Mesendoderm (in vitro differentiated cells): Measurements from ENCODE around the gene KHDC4.

ENCODE experiments used
- DNase-seq: peaks from one replicate; pipeline ENCODE4 v3.0.0; 2013
- H2AK5ac ChIP-seq: 2 replicates; pipeline ENCODE4 v1.6.1; 2013; ENCODE audit warnings: low read length, inconsistent platforms
- H2BK120ac ChIP-seq: 2 replicates; pipeline ENCODE4 v1.6.1; 2013; ENCODE audit warnings: low read depth, mild to moderate bottlenecking, low read length, moderate library complexity, mixed read lengths
- H2BK15ac ChIP-seq: replicated peaks from 2 replicates; pipeline ENCODE4 v1.6.1; 2013; ENCODE audit warnings: low read depth, mild to moderate bottlenecking, moderate library complexity
- H2BK5ac ChIP-seq: 2 replicates; pipeline ENCODE4 v1.6.1; 2013; ENCODE audit warnings: low read length, inconsistent platforms
- H3K18ac ChIP-seq: 2 replicates; pipeline ENCODE4 v1.6.1; 2013; ENCODE audit warnings: mild to moderate bottlenecking, low read length, mixed read lengths
- H3K23ac ChIP-seq: one replicate; pipeline ENCODE4 v1.6.1; 2013; ENCODE audit warnings: low read length
- H3K27ac ChIP-seq: 2 replicates; pipeline ENCODE4 v1.5.1; 2013; ENCODE audit warnings: low read depth, mild to moderate bottlenecking, inconsistent platforms, low read length, moderate library complexity
- H3K27me3 ChIP-seq: 2 replicates; pipeline ENCODE4 v1.6.1; 2013; ENCODE audit warnings: low read length, control low read depth, mild to moderate bottlenecking, inconsistent platforms; ENCODE audit not compliant: insufficient read depth, poor library complexity
- H3K36me3 ChIP-seq: 2 replicates; pipeline ENCODE4 v1.6.1; 2013; ENCODE audit warnings: low read length, inconsistent platforms; ENCODE audit not compliant: control insufficient read depth, insufficient read depth
- H3K4ac ChIP-seq: one replicate; pipeline ENCODE4 v1.6.1; 2013; ENCODE audit warnings: low read depth, mild to moderate bottlenecking, low read length, moderate library complexity
- H3K4me1 ChIP-seq: 2 replicates; pipeline ENCODE4 v1.6.1; 2013; ENCODE audit warnings: low read depth, low read length, inconsistent platforms; ENCODE audit not compliant: control insufficient read depth
- H3K4me2 ChIP-seq: 2 replicates; pipeline ENCODE4 v1.6.1; 2013; ENCODE audit warnings: low read length
- H3K4me3 ChIP-seq: 2 replicates; pipeline ENCODE4 v1.5.1; 2013; ENCODE audit warnings: mild to moderate bottlenecking, low read length
- H3K56ac ChIP-seq: one replicate; pipeline ENCODE4 v1.6.1; 2013; ENCODE audit warnings: low read length
- H3K79me1 ChIP-seq: 2 replicates; pipeline ENCODE4 v1.6.1; 2013; ENCODE audit warnings: low read length, inconsistent platforms
- H3K79me2 ChIP-seq: 2 replicates; pipeline ENCODE4 v1.6.1; 2013; ENCODE audit warnings: mild to moderate bottlenecking, low read length; ENCODE audit not compliant: control insufficient read depth, insufficient read depth
- H3K9ac ChIP-seq: 2 replicates; pipeline ENCODE4 v1.6.1; 2013; ENCODE audit warnings: low read length, inconsistent platforms
- H4K5ac ChIP-seq: one replicate; pipeline ENCODE4 v1.6.1; 2013; ENCODE audit warnings: low read length
- H4K8ac ChIP-seq: one replicate; pipeline ENCODE4 v1.6.1; 2013; ENCODE audit warnings: low read depth, mild to moderate bottlenecking, control low read depth, low read length, moderate library complexity
- WGBS: extraction: QIAGEN DNeasy Blood & Tissue Kit; methylation state at CpG from one replicate; pipeline ENCODE4 v1.1.7; 2013; ENCODE audit warnings: low lambda C conversion rate, missing lambda C conversion rate; ENCODE audit not compliant: insufficient coverage; ENCODE audit errors: extremely low coverage; 5-methylcytosine and 5-hydroxymethylcytosine counted together

Gene KHDC4

GRCh38 chr1:155969377-155969791 lies 35.2 kb upstream of the KHDC4 start:
- Histone ChIP-seq H3K79me1 (peaks cover 33% of the 10 kb centered on the region), H3K4ac (no peak overlapping the region), H3K4me2 (no peak overlapping the region), H4K5ac (no peak overlapping the region), H3K56ac (no peak overlapping the region), H3K79me2 (peaks cover 39% of the 10 kb centered on the region), H3K4me3 (no peak overlapping the region), H3K4me1 (peaks cover 4% of the 10 kb centered on the region), H3K9ac (no peak overlapping the region), H3K27ac (no peak overlapping the region), H3K36me3 (peaks cover 10% of the 10 kb centered on the region), H2BK5ac (no peak overlapping the region), H3K27me3 (no peaks in the 10 kb centered on the region), H3K23ac (no peak overlapping the region), H2BK120ac (no peak overlapping the region), H2AK5ac (no peak overlapping the region), H3K18ac (no peak overlapping the region), H4K8ac (no peak overlapping the region), H2BK15ac (no peak overlapping the region)
- WGBS, result no CpG with 5 or more reads among the region's 9 CpGs
- no peak for DNase-seq

DNA sequence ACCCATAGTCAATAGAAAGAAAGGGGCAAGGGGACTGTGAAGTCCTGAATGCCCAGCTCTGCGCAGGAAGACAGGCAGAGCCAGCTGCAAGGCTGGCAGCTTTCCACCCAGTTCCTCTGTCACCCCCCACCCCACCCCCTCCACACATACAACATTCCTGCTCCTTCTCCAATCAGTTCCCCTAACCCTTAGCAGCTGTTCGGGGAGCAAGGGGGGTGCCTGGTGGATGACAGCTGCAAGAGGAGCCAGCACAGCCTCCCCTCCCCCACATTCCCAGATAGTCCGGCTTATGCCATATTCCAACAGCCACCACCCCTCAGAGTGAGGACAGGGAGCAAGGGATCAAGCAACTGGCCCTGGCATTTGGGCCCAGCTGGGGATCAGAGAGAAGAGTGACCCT lies 34.5 kb upstream of the KHDC4 start:
- H3K4me3 ChIP-seq, result no peak overlapping the region
- H3K23ac ChIP-seq, result no peak overlapping the region
- no peak overlapping the region for H3K56ac ChIP-seq
- no peak for DNase-seq
- no peak overlapping the region for H4K5ac ChIP-seq
- H2BK15ac ChIP-seq, result no peak overlapping the region
- no peak overlapping the region for H3K27ac ChIP-seq
- H3K4ac ChIP-seq, result no peak overlapping the region
- H2AK5ac ChIP-seq, result no peak overlapping the region
- no CpG with 5 or more reads among the region's 3 CpGs for WGBS
- H3K4me2 ChIP-seq, result no peak overlapping the region
- no peak overlapping the region for H2BK120ac ChIP-seq
- no peaks in the 10 kb centered on the region for H3K27me3 ChIP-seq
- H2BK5ac ChIP-seq, result no peak overlapping the region
- peaks cover 4% of the 10 kb centered on the region for H3K4me1 ChIP-seq
- H3K18ac ChIP-seq, result no peak overlapping the region
- peaks cover 10% of the 10 kb centered on the region for H3K36me3 ChIP-seq
- H4K8ac ChIP-seq, result no peak overlapping the region
- H3K9ac ChIP-seq, result no peak overlapping the region
- H3K79me2 ChIP-seq, result peaks cover 32% of the 10 kb centered on the region
- peaks cover 29% of the 10 kb centered on the region for H3K79me1 ChIP-seq

DNA sequence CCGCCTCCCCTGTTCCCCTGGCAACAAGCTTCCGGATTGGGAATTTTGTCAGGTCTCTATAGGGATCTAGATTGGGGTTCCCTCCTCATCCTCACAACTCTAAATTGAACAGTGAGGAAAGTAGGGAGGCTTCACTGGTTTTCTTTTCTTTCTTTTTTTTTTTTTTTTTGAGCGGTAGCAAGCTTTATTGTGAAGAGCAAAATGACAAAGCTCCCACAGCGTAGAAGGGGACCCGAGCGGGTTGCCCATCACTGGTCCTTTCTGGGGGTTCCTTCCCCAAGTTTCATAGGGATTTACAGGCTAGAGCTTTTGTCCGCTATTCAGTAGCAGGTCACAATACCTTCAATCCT lies 33.8 kb upstream of the KHDC4 start:
- H3K27ac ChIP-seq, result no peak overlapping the region
- H3K4me1 ChIP-seq, result peaks cover 4% of the 10 kb centered on the region
- no peak overlapping the region for H3K56ac ChIP-seq
- H3K27me3 ChIP-seq, result no peaks in the 10 kb centered on the region
- no peak overlapping the region for H2BK5ac ChIP-seq
- WGBS, result no CpG with 5 or more reads among the region's 7 CpGs
- H3K36me3 ChIP-seq, result peaks cover 11% of the 10 kb centered on the region
- H3K23ac ChIP-seq, result no peak overlapping the region
- no peak overlapping the region for H4K5ac ChIP-seq
- no peak overlapping the region for H3K4me2 ChIP-seq
- no peak overlapping the region for H3K4me3 ChIP-seq
- H3K9ac ChIP-seq, result no peak overlapping the region
- peaks cover 26% of the 10 kb centered on the region for H3K79me1 ChIP-seq
- H4K8ac ChIP-seq, result no peak overlapping the region
- H2BK15ac ChIP-seq, result no peak overlapping the region
- H2BK120ac ChIP-seq, result no peak overlapping the region
- peaks cover 28% of the 10 kb centered on the region for H3K79me2 ChIP-seq
- no peak overlapping the region for H3K4ac ChIP-seq
- DNase-seq, result no peak
- no peak overlapping the region for H3K18ac ChIP-seq
- H2AK5ac ChIP-seq, result no peak overlapping the region

GRCh38 chr1:155967341-155968050 lies 33.3 kb upstream of the KHDC4 start:
- peaks cover 14% of the 10 kb centered on the region for H3K36me3 ChIP-seq
- no peak overlapping the region for H3K23ac ChIP-seq
- no peak overlapping the region for H3K4ac ChIP-seq
- H3K9ac ChIP-seq, result peak overlapping the region; percentile 65
- H3K56ac ChIP-seq, result peak overlapping the region; percentile 69
- no peak overlapping the region for H2AK5ac ChIP-seq
- no peaks in the 10 kb centered on the region for H3K27me3 ChIP-seq
- H3K18ac ChIP-seq, result no peak overlapping the region
- H4K5ac ChIP-seq, result no peak overlapping the region
- peaks cover 24% of the 10 kb centered on the region for H3K79me1 ChIP-seq
- peaks cover 23% of the 10 kb centered on the region for H3K79me2 ChIP-seq
- peak; percentile 56 for DNase-seq
- H3K4me3 ChIP-seq, result no peak overlapping the region
- H2BK5ac ChIP-seq, result peak overlapping the region; percentile 14
- WGBS, result no CpG with 5 or more reads among the region's 13 CpGs
- H3K27ac ChIP-seq, result no peak overlapping the region
- peaks cover 4% of the 10 kb centered on the region for H3K4me1 ChIP-seq
- H4K8ac ChIP-seq, result no peak overlapping the region
- H2BK15ac ChIP-seq, result no peak overlapping the region
- H2BK120ac ChIP-seq, result no peak overlapping the region
- H3K4me2 ChIP-seq, result no peak overlapping the region

DNA sequence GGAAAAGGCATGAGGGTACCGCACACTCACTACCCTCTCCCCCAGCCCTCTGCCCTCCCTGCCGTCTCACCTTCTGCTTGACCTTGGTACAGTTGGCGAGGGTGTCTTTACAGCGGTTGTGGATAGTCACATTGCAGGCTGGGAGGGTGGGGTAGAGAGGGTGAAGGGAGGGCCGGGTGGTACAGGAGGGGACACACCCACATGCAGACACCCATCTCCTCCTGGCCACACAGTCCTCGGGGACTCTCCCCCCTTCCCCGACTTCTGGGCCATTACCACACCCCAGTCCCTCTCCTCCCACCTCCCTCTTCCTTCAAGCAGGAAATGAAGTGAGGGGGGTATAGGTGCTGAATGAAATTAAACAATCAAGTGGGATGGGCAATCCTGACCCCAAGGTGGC lies 32.5 kb upstream of the KHDC4 start:
- peak overlapping the region; percentile 44 for H3K56ac ChIP-seq
- H2AK5ac ChIP-seq, result no peak overlapping the region
- H4K5ac ChIP-seq, result no peak overlapping the region
- no peaks in the 10 kb centered on the region for H3K27me3 ChIP-seq
- no peak overlapping the region for H3K4me2 ChIP-seq
- H3K9ac ChIP-seq, result no peak overlapping the region
- WGBS, result no CpG with 5 or more reads among the region's 7 CpGs
- no peak overlapping the region for H3K23ac ChIP-seq
- no peak overlapping the region for H3K18ac ChIP-seq
- H3K36me3 ChIP-seq, result peaks cover 20% of the 10 kb centered on the region
- no peak overlapping the region for H4K8ac ChIP-seq
- DNase-seq, result no peak
- H3K79me2 ChIP-seq, result peaks cover 15% of the 10 kb centered on the region
- peaks cover 4% of the 10 kb centered on the region for H3K4me1 ChIP-seq
- H3K79me1 ChIP-seq, result peaks cover 17% of the 10 kb centered on the region
- no peak overlapping the region for H2BK15ac ChIP-seq
- no peak overlapping the region for H2BK120ac ChIP-seq
- no peak overlapping the region for H3K4me3 ChIP-seq
- H2BK5ac ChIP-seq, result no peak overlapping the region
- H3K4ac ChIP-seq, result no peak overlapping the region
- H3K27ac ChIP-seq, result no peak overlapping the region

DNA sequence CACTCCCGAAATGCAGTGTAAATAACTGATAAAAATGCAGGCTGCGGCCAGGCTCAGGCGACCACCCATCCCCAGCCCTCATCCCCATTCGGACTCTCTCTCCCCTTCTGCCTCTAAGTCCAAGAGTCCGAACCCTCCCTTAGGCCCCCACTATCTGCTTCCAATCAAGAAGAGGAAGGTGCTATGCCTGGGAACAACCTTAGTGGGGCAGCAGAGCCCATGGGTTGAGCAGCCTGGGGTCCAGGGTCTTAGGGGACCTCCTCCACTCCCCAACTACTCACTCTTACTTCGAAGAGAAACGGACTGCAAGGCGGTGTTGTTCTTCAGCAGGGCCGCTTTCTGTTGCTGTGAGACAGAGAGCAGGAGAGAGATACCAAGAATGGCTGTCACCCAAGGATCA lies 31.9 kb upstream of the KHDC4 start:
- peaks cover 17% of the 10 kb centered on the region for H3K79me1 ChIP-seq
- H3K18ac ChIP-seq, result no peak overlapping the region
- no peak overlapping the region for H3K4me2 ChIP-seq
- H4K8ac ChIP-seq, result no peak overlapping the region
- H3K4me3 ChIP-seq, result no peak overlapping the region
- H2BK120ac ChIP-seq, result no peak overlapping the region
- H3K23ac ChIP-seq, result no peak overlapping the region
- no peaks in the 10 kb centered on the region for H3K27me3 ChIP-seq
- DNase-seq, result no peak
- H2AK5ac ChIP-seq, result no peak overlapping the region
- H3K27ac ChIP-seq, result no peak overlapping the region
- H2BK5ac ChIP-seq, result no peak overlapping the region
- no CpG with 5 or more reads among the region's 9 CpGs for WGBS
- H3K9ac ChIP-seq, result no peak overlapping the region
- H3K4me1 ChIP-seq, result peaks cover 4% of the 10 kb centered on the region
- H3K56ac ChIP-seq, result no peak overlapping the region
- peaks cover 15% of the 10 kb centered on the region for H3K79me2 ChIP-seq
- H3K4ac ChIP-seq, result no peak overlapping the region
- no peak overlapping the region for H4K5ac ChIP-seq
- peaks cover 22% of the 10 kb centered on the region for H3K36me3 ChIP-seq
- H2BK15ac ChIP-seq, result no peak overlapping the region
